ENCODE data around the gene QSOX2. TPM values are rescaled to one million over a fixed set of nuclear protein-coding genes. Genes with fewer than 3 reads are reported as not detected.
A peak's percentile ranks its signal among the peaks of the same experiment; 100 is the strongest.

Gene QSOX2
- total RNA-seq = 6.1 TPM

GRCh38 chr9:136245219-136246150, at the start of gene QSOX2:
TSS of gene QSOX2 (minus strand) at chr9:136245812. CDS start at chr9:136245803, 9 bp downstream.
- H3K27ac ChIP-seq = peak within 1 kb of the TSS; percentile 43

GRCh38 chr9:136295055-136295454, 49.4 kb upstream of the QSOX2 start:
- no peak for DNase-seq (ENCODE audit: extremely low spot score in 2 of 2)
- no peak for TF ChIP-seq CTCF (IDR thresholded peaks at IDR 0.05)
- TF ChIP-seq POLR2AphosphoS5 (IDR thresholded peaks at IDR 0.05; ENCODE audit: insufficient read depth in 1 of 2, low read depth in 1 of 2) = no peak
- TF ChIP-seq POLR2A (IDR thresholded peaks at IDR 0.05) = no peak
- Histone ChIP-seq H3K9me3 (no peaks in the 10 kb centered on the region), H3K4me3 (no peak overlapping the region), H3K36me3 (no peaks in the 10 kb centered on the region), H3K27me3 (no peaks in the 10 kb centered on the region), H3K27ac (no peak overlapping the region), H3K4me1 (peaks cover 6% of the 10 kb centered on the region)
- intact Hi-C loops (cut with DNase I) = no loop called here

More at GRCh38 chr9:136245219-136246150, at the start of gene QSOX2:
- no peaks in the 10 kb centered on the region for H3K27me3 ChIP-seq
- DNase-seq (ENCODE audit: extremely low spot score in 2 of 2) = no peak
- H3K4me1 ChIP-seq = peaks cover 27% of the 10 kb centered on the region
- no peaks in the 10 kb centered on the region for H3K9me3 ChIP-seq
- H3K36me3 ChIP-seq = no peaks in the 10 kb centered on the region
- TF ChIP-seq CTCF (IDR thresholded peaks at IDR 0.05) = no peak
- no peak for TF ChIP-seq POLR2AphosphoS5 (IDR thresholded peaks at IDR 0.05; ENCODE audit: insufficient read depth in 1 of 2, low read depth in 1 of 2)
- no peak for TF ChIP-seq POLR2A (IDR thresholded peaks at IDR 0.05)
- peak within 1 kb of the TSS; percentile 83 to 84 for H3K4me3 ChIP-seq
- intact Hi-C loops (cut with DNase I) = no loop called here

GRCh38 chr9:136294437-136294836, 48.8 kb upstream of the QSOX2 start:
- H3K27ac ChIP-seq = no peak overlapping the region
- intact Hi-C loops (cut with DNase I) = no loop called here
- H3K27me3 ChIP-seq = no peaks in the 10 kb centered on the region
- H3K9me3 ChIP-seq = no peaks in the 10 kb centered on the region
- DNase-seq (ENCODE audit: extremely low spot score in 2 of 2) = no peak
- TF ChIP-seq POLR2AphosphoS5 (IDR thresholded peaks at IDR 0.05; ENCODE audit: insufficient read depth in 1 of 2, low read depth in 1 of 2) (no peak), POLR2A (IDR thresholded peaks at IDR 0.05) (no peak), CTCF (IDR thresholded peaks at IDR 0.05) (no peak)
- H3K36me3 ChIP-seq = no peaks in the 10 kb centered on the region
- no peak overlapping the region for H3K4me3 ChIP-seq
- peaks cover 6% of the 10 kb centered on the region for H3K4me1 ChIP-seq

GRCh38 chr9:136293476-136294077, 48.0 kb upstream of the QSOX2 start:
- intact Hi-C loops (cut with DNase I) = no loop called here
- no peaks in the 10 kb centered on the region for H3K9me3 ChIP-seq
- no peaks in the 10 kb centered on the region for H3K36me3 ChIP-seq
- TF ChIP-seq POLR2A (IDR thresholded peaks at IDR 0.05) = no peak
- TF ChIP-seq POLR2AphosphoS5 (IDR thresholded peaks at IDR 0.05; ENCODE audit: insufficient read depth in 1 of 2, low read depth in 1 of 2) = no peak
- TF ChIP-seq CTCF (IDR thresholded peaks at IDR 0.05) = no peak
- no peak overlapping the region for H3K27ac ChIP-seq
- no peaks in the 10 kb centered on the region for H3K27me3 ChIP-seq
- peaks cover 6% of the 10 kb centered on the region for H3K4me1 ChIP-seq
- DNase-seq (ENCODE audit: extremely low spot score in 2 of 2) = no peak
- H3K4me3 ChIP-seq = no peak overlapping the region
